Esophagus mucosa (tissue), 1 donor: Measurements from ENCODE around the gene MAP7. TPM values are rescaled to one million over a fixed set of nuclear protein-coding genes. Genes with fewer than 3 reads are reported as not detected.
"Not testable (repeated sequence)": the region's sequence is repeated elsewhere in the genome, so short reads cannot be mapped to it uniquely, and the experiment has no call there.

Experiments
- ATAC-seq: fragments of 200-7000 bp; cut with Tn5 transposase; one replicate; pipeline ENCODE4 v1.9.1; 2020
- total RNA-seq: library from RNA; stranded (reverse); gene quantifications from one replicate; pipeline ENCODE4 v1.2.4, GENCODE V29; 2023
- donor health status: DM: yes; HTN: yes; CAD: no.

The MAP7 gene
- total RNA-seq, 1 donor from 2014 or later = 29.9 TPM

GRCh38 chr6:136333824-136334464, 216.3 kb downstream of the MAP7 start:
- ATAC-seq = no peak

GRCh38 chr6:136331461-136331860, 218.8 kb downstream of the MAP7 start:
- no peak for ATAC-seq

GRCh38 chr6:136330634-136331033, 219.6 kb downstream of the MAP7 start:
- no peak for ATAC-seq

GRCh38 chr6:136326038-136326553, 224.1 kb downstream of the MAP7 start:
- ATAC-seq = peak; percentile 96

GRCh38 chr6:136324686-136325380, 225.4 kb downstream of the MAP7 start:
- no peak for ATAC-seq

- no peak for ATAC-seq
These were observed 226.7 kb downstream of the MAP7 start for GRCh38 chr6:136323431-136324112.

GRCh38 chr6:136319732-136320131, 230.5 kb downstream of the MAP7 start:
- ATAC-seq = no peak

- ATAC-seq = no peak
These were observed 231.5 kb downstream of the MAP7 start for GRCh38 chr6:136318676-136319075.

- ATAC-seq = no peak
These were observed 232.3 kb downstream of the MAP7 start for GRCh38 chr6:136317971-136318370.

- ATAC-seq = peak; percentile 90
These were observed 233.1 kb downstream of the MAP7 start for GRCh38 chr6:136317021-136317694.

GRCh38 chr6:136315594-136315993, 234.6 kb downstream of the MAP7 start:
- no peak for ATAC-seq

- peak; percentile 67 for ATAC-seq
These were observed 237.2 kb downstream of the MAP7 start for GRCh38 chr6:136312975-136313374.

GRCh38 chr6:136309729-136310311, 240.4 kb downstream of the MAP7 start:
- ATAC-seq = no peak

- no peak for ATAC-seq
These were observed 241.1 kb downstream of the MAP7 start for GRCh38 chr6:136309171-136309570.

- not testable (repeated sequence) for ATAC-seq
These were observed 241.8 kb downstream of the MAP7 start for GRCh38 chr6:136308469-136308868.

- ATAC-seq = no peak
These were observed 242.9 kb downstream of the MAP7 start for GRCh38 chr6:136307351-136307750.

GRCh38 chr6:136306466-136306865, 243.8 kb downstream of the MAP7 start:
- ATAC-seq = no peak

GRCh38 chr6:136304410-136304809, 245.8 kb downstream of the MAP7 start:
- ATAC-seq = peak; percentile 86

- no peak for ATAC-seq
These were observed 246.7 kb downstream of the MAP7 start for GRCh38 chr6:136303516-136303915.

- no peak for ATAC-seq
These were observed 255.6 kb downstream of the MAP7 start for GRCh38 chr6:136294621-136295020.
